A549 (cell line): ENCODE measurements around the gene KARS1. TPM values are rescaled to one million over a fixed set of nuclear protein-coding genes. Genes with fewer than 3 reads are reported as not detected.

Experiments
- ATAC-seq, 2 experiments: fragments of 200-7000 bp in 1 of 2; fragments of >200 bp in 1 of 2; cut with Nextera tagmentation in 1 of 2; cut with Tn5 transposase in 1 of 2; 3 replicates each; pipeline versions ENCODE4 v1.8.0 to v1.9.1; 2018 to 2020; ENCODE audit warnings: mild to moderate bottlenecking in 1 of 2, moderate library complexity in 1 of 2
- CTCF ChIA-PET: fragments of 300-600 bp; sonication (Branson Sonifier 250); formaldehyde crosslinking; extraction: SDS; loops from one replicate; lab custom pipeline; 2021; ENCODE audit warnings: antibody characterized with exemption, inconsistent platforms; lab: Yijun Ruan, JAX
- POLR2A ChIA-PET: fragments of 350-600 bp; formaldehyde crosslinking; extraction: SDS; loops from one replicate; lab custom pipeline; 2021; ENCODE audit warnings: antibody characterized with exemption, inconsistent platforms; lab: Yijun Ruan, JAX
- DNase-seq, 2 experiments: peaks; one replicate each; pipeline versions ENCODE4 v3.0.0 to v3.0.0-alpha.2; 2011 to 2016; ENCODE audit warnings: low read depth in 1 of 2, low spot score in 1 of 2
- FAIRE-seq: peaks from 2 replicates; lab custom pipeline; 2011; peaks lifted over from hg19 to GRCh38; lab: Jason Lieb, UNC
- H3K27ac ChIP-seq, 2 experiments: fragments of >200 bp; sonication (Bioruptor Twin); formaldehyde crosslinking; 3 replicates each; pipeline ENCODE4 v1.5.1; 2016 to 2017
- H3K4me1 ChIP-seq: fragments of >200 bp; sonication (Bioruptor Twin); formaldehyde crosslinking; 3 replicates; pipeline ENCODE4 v1.6.1; 2016
- H3K4me2 ChIP-seq: fragments of >200 bp; sonication (Bioruptor Twin); formaldehyde crosslinking; 3 replicates; pipeline ENCODE4 v1.6.1; 2016
- H3K4me3 ChIP-seq: fragments of >200 bp; sonication (Bioruptor Twin); formaldehyde crosslinking; 3 replicates; pipeline ENCODE4 v1.5.1; 2016
- H3K9me3 ChIP-seq: fragments of >200 bp; sonication (Bioruptor Twin); formaldehyde crosslinking; 3 replicates; pipeline ENCODE4 v1.6.1; 2016
- CEBPB ChIP-seq, 2 experiments: fragments of >200 bp in 1 of 2; sonication (Bioruptor Twin) in 1 of 2; formaldehyde crosslinking in 1 of 2; IDR thresholded peaks; 2 replicates each; pipeline ENCODE4 v1.6.1; 2012 to 2016
- ELK1 ChIP-seq: fragments of 150-350 bp; IDR thresholded peaks from 2 replicates; pipeline ENCODE4 v1.6.1; 2014; ENCODE audit warnings: low read depth, mild to moderate bottlenecking, low read length
- EP300 ChIP-seq, 2 experiments: fragments of >200 bp; sonication (Bioruptor Twin); formaldehyde crosslinking; IDR thresholded peaks; 2 replicates in 1 of 2; 3 replicates in 1 of 2; pipeline ENCODE4 v1.6.1; 2016 to 2017
- ESRRA ChIP-seq: fragments of 150-350 bp; IDR thresholded peaks from 2 replicates; pipeline ENCODE4 v1.6.1; 2014; ENCODE audit warnings: mild to moderate bottlenecking, low read length, borderline replicate concordance
- FOXS1 ChIP-seq: fragments of 250-450 bp; sonication (Bioruptor Pico); IDR thresholded peaks from 2 replicates; pipeline ENCODE4 v1.5.0; 2020; ENCODE audit warnings: mild to moderate bottlenecking, moderate library complexity
- HDAC2 ChIP-seq: fragments of 200-600 bp; sonication (generic); IDR thresholded peaks from 2 replicates; pipeline ENCODE4 v1.6.1; 2016
- HOXA7 ChIP-seq: fragments of 250-450 bp; sonication (Bioruptor Pico); IDR thresholded peaks from 2 replicates; pipeline ENCODE4 v1.5.0; 2020; ENCODE audit warnings: mild to moderate bottlenecking, moderate library complexity
- HOXB5 ChIP-seq: fragments of 250-450 bp; sonication (Bioruptor Pico); IDR thresholded peaks from 2 replicates; pipeline ENCODE4 v1.5.0; 2020; ENCODE audit warnings: mild to moderate bottlenecking, moderate library complexity
- MAFK ChIP-seq: fragments of 450-650 bp; IDR thresholded peaks from 2 replicates; pipeline ENCODE4 v1.6.1; 2014; ENCODE audit not compliant: partially characterized antibody
- MAZ ChIP-seq: fragments of 150-350 bp; IDR thresholded peaks from 2 replicates; pipeline ENCODE4 v1.6.1; 2014; ENCODE audit warnings: antibody characterized with exemption, low read depth, low read length, borderline replicate concordance
- MYC ChIP-seq: IDR thresholded peaks from 2 replicates; pipeline ENCODE4 v1.6.1; 2012; ENCODE audit warnings: mild to moderate bottlenecking, inconsistent platforms, low read length, improper control_type of control experiment, borderline replicate concordance
- NPAS2 ChIP-seq: fragments of 250-450 bp; sonication (Bioruptor Pico); IDR thresholded peaks from 2 replicates; pipeline ENCODE4 v1.8.0; 2022; ENCODE audit warnings: mild to moderate bottlenecking, moderate library complexity, borderline replicate concordance
- PBX3 ChIP-seq: IDR thresholded peaks from 2 replicates; pipeline ENCODE4 v1.6.1; 2012
- PHF8 ChIP-seq: fragments of 200-600 bp; sonication (generic); IDR thresholded peaks from 2 replicates; pipeline ENCODE4 v1.6.1; 2016; ENCODE audit warnings: low read depth, mild to moderate bottlenecking, antibody characterized with exemption, moderate library complexity, borderline replicate concordance
- POLR2A ChIP-seq: IDR thresholded peaks from 2 replicates; pipeline ENCODE4 v1.6.1; 2012; ENCODE audit warnings: mild to moderate bottlenecking, low read length
- POLR2AphosphoS2 ChIP-seq: conservative IDR thresholded peaks from 2 replicates; pipeline ENCODE4 v1.6.1; 2012; ENCODE audit warnings: low read length, improper control_type of control experiment, inconsistent platforms
- RAD21 ChIP-seq, 2 experiments: fragments of >200 bp in 1 of 2; sonication (Bioruptor Twin) in 1 of 2; formaldehyde crosslinking in 1 of 2; IDR thresholded peaks in 1 of 2; conservative IDR thresholded peaks in 1 of 2; 2 replicates in 1 of 2; 3 replicates in 1 of 2; pipeline ENCODE4 v1.6.1; 2012 to 2018; ENCODE audit warnings: inconsistent platforms in 1 of 2
- SMC3 ChIP-seq: fragments of >200 bp; sonication (Bioruptor Twin); formaldehyde crosslinking; IDR thresholded peaks from 3 replicates; pipeline ENCODE4 v1.6.1; 2018; ENCODE audit warnings: inconsistent platforms
- USF2 ChIP-seq: fragments of 450-650 bp; IDR thresholded peaks from 2 replicates; pipeline ENCODE4 v1.6.1; 2014; ENCODE audit warnings: antibody characterized with exemption
- ZC3H11A ChIP-seq: fragments of 450-650 bp; IDR thresholded peaks from 2 replicates; pipeline ENCODE4 v1.6.1; 2014; ENCODE audit warnings: antibody characterized with exemption, mild to moderate bottlenecking
- ZFP36 ChIP-seq: fragments of 450-650 bp; IDR thresholded peaks from 2 replicates; pipeline ENCODE4 v1.6.1; 2014; ENCODE audit warnings: borderline replicate concordance; ENCODE audit not compliant: partially characterized antibody
- WGBS: methylation state at CpG from one replicate; pipeline ENCODE4 v1.1.6; 2017; ENCODE audit errors: missing lambda C conversion rate; 5-methylcytosine and 5-hydroxymethylcytosine counted together
- polyA plus RNA-seq, 4 experiments: library from polyadenylated mRNA; depleted of rRNA in 3 of 4; stranded (reverse); fragments of >200 nt; fragmentation: RNase III in 1 of 4; extraction: RNeasy Plus Mini Kit Qiagen cat#74134 plus additional on column Dnase treatment in 1 of 4; gene quantifications; 2 replicates in 3 of 4; 3 replicates in 1 of 4; pipeline ENCODE4 v1.2.3, GENCODE V29; 2011 to 2017

The KARS1 gene
- polyA plus RNA-seq, 2 of the 4 experiments (the other 2 are of a cell fraction), result 146 to 211 TPM

- Histone ChIP-seq H3K27ac (no peak overlapping the region), H3K4me2 (no peak overlapping the region)
- no peak for FAIRE-seq
- DNase-seq, result no peak
- CTCF ChIA-PET, result no interaction called here
- TF ChIP-seq EP300 (IDR thresholded peaks at IDR 0.05), result no peak
- no peak for TF ChIP-seq RAD21 (conservative IDR thresholded peaks at IDR 0.05 in 1 of 2, IDR thresholded peaks at IDR 0.05 in 1 of 2)
- TF ChIP-seq POLR2A, result no peak
- TF ChIP-seq HOXB5 (CRISPR knock-in tag), result no peak
- no peak for TF ChIP-seq ZFP36
- no peak for TF ChIP-seq ESRRA
- no peak for TF ChIP-seq USF2
- no peak for TF ChIP-seq SMC3
- TF ChIP-seq POLR2AphosphoS2, result no peak
- no peak for TF ChIP-seq MYC
- no peak for TF ChIP-seq NPAS2 (CRISPR knock-in tag)
- TF ChIP-seq, all 56 proteins: peak for 0
- POLR2A ChIA-PET, result no interaction called here
- no peaks in the 10 kb centered on the region for H3K4me1 ChIP-seq
- H3K4me3 ChIP-seq, result no peak overlapping the region
- WGBS, result 78% methylated on average over 2 of the region's 2 CpGs
- no peak for ATAC-seq
- no peaks in the 10 kb centered on the region for H3K9me3 ChIP-seq
Measured at GRCh38 chr16:75658175-75658574, 10.7 kb upstream of the KARS1 start.

- 88% methylated on average over 1 of the region's 1 CpG for WGBS
- CTCF ChIA-PET, result interaction anchor here (0.6 to 1.1 kb wide), 2 partner anchors 137 to 586 kb away, joined by 3 to 6 read pairs; no protein-coding TSS in a partner anchor
- no peak overlapping the region for H3K4me2 ChIP-seq
- DNase-seq (no peak), FAIRE-seq (no peak), ATAC-seq (no peak)
- no peak for TF ChIP-seq HOXA7 (CRISPR knock-in tag)
- no peak for TF ChIP-seq ELK1
- no peak for TF ChIP-seq HDAC2
- no peak for TF ChIP-seq PHF8
- no peak for TF ChIP-seq CEBPB (IDR thresholded peaks at IDR 0.05)
- TF ChIP-seq PBX3, result no peak
- no peak for TF ChIP-seq ZC3H11A
- no peak for TF ChIP-seq MAZ
- no peak for TF ChIP-seq FOXS1
- TF ChIP-seq MAFK, result no peak
- TF ChIP-seq NPAS2 (CRISPR knock-in tag), result no peak
- H3K4me3 ChIP-seq, result no peak overlapping the region
- H3K9me3 ChIP-seq, result no peaks in the 10 kb centered on the region
- POLR2A ChIA-PET, result no interaction called here
- H3K4me1 ChIP-seq, result peaks cover 10% of the 10 kb centered on the region; the same call in 2 of the 3 replicates
- H3K27ac ChIP-seq, result no peak overlapping the region
Measured at GRCh38 chr16:75653922-75654321, 6.5 kb upstream of the KARS1 start.
